Peyer's patch (tissue), 4 donors: ENCODE data around the gene SLC6A9.

Experiments used
- POLR2A ChIP-seq, 2 donors: fragments of 450-650 bp; IDR thresholded peaks; one replicate each; pipeline ENCODE4 v1.5.1; 2017; ENCODE audit warnings: antibody characterized with exemption in 2 of 2, mild to moderate bottlenecking in 2 of 2, moderate library complexity in 2 of 2
- TF ChIP-seq, protein P1 (sequence below), 6 experiments: fragments of 450-650 bp in 4 of 6; fragments of 200-600 bp in 2 of 6; sonication (generic) in 1 of 6; IDR thresholded peaks; one replicate each; pipeline ENCODE4 v1.5.1; 2017 to 2019; ENCODE audit warnings: antibody characterized with exemption in 6 of 6, mild to moderate bottlenecking in 3 of 6, moderate library complexity in 1 of 6

- TF ChIP-seq, protein P1, sequence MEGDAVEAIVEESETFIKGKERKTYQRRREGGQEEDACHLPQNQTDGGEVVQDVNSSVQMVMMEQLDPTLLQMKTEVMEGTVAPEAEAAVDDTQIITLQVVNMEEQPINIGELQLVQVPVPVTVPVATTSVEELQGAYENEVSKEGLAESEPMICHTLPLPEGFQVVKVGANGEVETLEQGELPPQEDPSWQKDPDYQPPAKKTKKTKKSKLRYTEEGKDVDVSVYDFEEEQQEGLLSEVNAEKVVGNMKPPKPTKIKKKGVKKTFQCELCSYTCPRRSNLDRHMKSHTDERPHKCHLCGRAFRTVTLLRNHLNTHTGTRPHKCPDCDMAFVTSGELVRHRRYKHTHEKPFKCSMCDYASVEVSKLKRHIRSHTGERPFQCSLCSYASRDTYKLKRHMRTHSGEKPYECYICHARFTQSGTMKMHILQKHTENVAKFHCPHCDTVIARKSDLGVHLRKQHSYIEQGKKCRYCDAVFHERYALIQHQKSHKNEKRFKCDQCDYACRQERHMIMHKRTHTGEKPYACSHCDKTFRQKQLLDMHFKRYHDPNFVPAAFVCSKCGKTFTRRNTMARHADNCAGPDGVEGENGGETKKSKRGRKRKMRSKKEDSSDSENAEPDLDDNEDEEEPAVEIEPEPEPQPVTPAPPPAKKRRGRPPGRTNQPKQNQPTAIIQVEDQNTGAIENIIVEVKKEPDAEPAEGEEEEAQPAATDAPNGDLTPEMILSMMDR (IDR thresholded peaks at IDR 0.05): no peak
- TF ChIP-seq POLR2A (IDR thresholded peaks at IDR 0.05): no peak
These were observed 65.9 kb downstream of the SLC6A9 start for GRCh38 chr1:43965316-43965715.
